HG03354 (cell line): ENCODE data around the gene ZFP1.

Experiments
- ATAC-seq: cut with Tn5 transposase; IDR thresholded peaks from one replicate; pipeline ENCODE4 v1.9.1; 2021; ENCODE audit warnings: mild to moderate bottlenecking; ENCODE audit not compliant: unreplicated experiment, poor library complexity, severe bottlenecking

ZFP1 gene

DNA sequence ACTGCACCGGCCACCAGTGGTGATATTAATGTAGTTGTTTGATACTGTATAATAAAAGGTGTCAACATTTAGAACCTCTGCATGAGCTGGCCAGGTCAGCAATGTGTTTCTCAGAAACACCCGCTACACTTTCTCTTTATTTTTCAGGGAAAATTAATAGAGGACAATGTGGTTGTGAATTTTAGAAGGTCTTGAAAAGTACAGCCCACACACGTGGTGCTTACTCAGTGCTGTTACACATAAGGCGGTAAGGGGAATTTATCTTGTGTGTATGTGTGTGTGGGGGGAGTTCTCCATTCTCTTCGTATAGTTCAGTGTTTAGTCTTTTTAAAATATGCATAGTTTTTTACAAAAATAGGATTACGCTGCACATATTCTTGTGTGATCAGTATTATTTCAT, 4.4 kb upstream of the ZFP1 start:
- no peak for ATAC-seq

- no peak for ATAC-seq
Observed at GRCh38 chr16:75147968-75148310, 385 bp upstream of the ZFP1 start.

DNA sequence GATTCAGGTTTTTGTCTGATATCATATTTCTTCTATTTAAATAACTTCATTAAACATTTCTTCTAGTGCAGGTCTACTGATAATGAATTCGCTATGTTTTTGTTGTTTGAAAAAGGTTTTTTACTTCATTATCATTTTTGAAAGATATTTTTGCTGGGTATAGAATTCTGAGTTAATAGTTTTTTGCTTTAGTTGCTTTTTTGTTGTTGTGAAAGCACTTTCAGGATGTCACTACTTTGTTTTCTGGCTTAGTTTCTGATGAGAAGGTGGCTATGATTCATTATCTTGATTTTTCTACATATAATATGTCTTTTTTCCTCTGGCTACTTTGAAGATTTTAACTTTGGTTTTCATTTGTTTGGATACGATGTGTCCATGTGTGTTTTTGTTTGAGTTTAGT, 3.5 kb downstream of the ZFP1 start:
- ATAC-seq: no peak

DNA sequence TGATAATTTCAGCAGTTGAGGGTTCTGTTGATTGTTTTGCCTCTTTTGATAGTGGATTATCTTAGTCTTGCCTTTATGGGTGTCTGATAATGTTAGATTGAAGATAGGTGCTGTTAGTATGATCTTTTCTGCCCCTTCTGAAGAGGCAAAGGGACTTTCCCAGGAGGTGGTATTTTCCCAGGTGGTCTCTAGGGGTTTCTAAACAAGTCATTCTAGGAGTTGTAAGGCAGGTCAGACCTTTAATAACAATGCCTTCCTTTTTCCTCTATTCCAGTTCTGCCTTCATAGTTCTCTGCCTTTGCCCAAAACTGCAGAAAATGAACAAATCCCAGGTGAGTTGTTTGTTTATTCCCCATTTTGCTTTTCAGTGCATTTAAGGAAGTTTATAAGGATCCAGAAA, 4.3 kb downstream of the ZFP1 start:
- no peak for ATAC-seq

DNA sequence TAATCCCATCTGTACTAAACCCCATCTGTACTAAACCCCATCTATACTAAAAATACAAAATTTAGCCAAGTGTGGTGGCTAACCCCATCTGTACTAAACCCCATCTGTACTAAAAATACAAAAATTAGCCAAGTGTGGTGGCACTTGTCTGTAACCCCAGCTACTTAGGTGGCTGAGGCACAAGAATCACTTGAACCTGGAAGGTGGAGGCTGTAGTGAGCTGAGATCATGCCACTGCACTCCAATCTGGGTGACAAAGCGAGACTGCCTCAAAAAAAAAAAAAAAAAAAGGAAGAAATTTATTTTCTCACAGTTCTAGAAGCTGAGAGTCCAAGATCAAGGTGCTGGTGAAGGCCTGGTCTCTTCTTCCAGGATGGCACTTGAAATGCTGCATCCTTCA, 12.1 kb downstream of the ZFP1 start:
- ATAC-seq: no peak

GRCh38 chr16:75169899-75170405, 21.6 kb downstream of the ZFP1 start:
- ATAC-seq: no peak

DNA sequence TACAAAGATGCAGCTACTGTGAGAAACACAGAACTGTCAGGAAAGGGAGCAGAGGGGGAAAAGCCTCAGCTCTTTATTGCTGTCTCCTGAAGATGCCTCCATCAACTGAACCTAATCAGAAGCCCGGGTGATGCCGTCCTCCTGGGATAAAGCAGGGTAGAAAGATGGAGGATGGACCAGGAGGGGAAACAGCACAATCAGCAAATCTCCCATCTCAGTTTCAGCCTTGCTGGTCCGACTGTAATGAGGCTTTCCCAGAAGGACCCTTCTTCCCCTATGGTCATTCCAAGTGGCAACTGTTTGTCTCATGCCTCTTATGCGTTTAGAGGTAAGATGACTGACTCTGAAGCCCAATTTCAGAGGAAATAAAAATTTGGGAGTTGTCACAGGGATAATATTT, 24.3 kb downstream of the ZFP1 start:
- ATAC-seq: no peak

- ATAC-seq: no peak
Observed at GRCh38 chr16:75175074-75175473, 26.8 kb downstream of the ZFP1 start.

DNA sequence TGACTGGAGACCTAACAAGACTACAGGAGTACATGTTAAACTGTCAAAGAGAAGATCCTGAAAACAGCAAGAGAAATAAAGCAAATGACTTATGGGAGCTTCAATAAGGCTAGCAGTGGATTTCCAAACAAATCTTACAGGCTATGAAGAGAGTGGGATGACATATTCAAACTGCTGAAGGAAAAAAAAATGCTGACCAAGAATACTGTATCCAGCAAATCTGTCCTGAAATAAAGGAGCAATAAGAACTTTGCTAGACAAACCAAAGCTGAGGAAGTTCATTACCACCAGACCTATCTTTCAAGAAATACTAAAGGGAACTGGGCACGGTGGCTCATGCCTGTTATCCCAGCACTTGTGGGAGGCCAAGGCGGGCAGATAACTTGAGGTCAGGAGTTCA, 28.6 kb downstream of the ZFP1 start:
- no peak for ATAC-seq

DNA sequence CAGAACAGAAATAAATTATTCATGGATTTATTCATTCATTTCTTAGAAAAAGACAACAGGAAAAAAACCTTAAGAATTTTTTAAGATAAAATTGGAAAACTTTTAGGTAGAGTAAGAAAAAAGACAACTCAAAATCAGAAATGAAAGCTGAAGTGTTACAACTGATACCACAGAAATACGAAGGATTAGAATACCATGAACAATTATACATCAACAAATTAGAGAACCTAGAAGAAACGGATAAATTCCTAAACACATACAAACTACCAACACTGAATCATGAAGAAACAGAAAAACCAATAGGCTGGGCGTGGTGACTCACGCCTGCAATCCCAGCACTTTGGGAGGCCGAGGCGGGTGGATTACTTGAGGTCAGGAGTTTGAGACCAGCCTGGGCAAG, 30.9 kb downstream of the ZFP1 start:
- ATAC-seq: no peak

GRCh38 chr16:75181630-75182029, 33.3 kb downstream of the ZFP1 start:
- no peak for ATAC-seq

GRCh38 chr16:75188832-75189477, 40.6 kb downstream of the ZFP1 start:
- no peak for ATAC-seq

- ATAC-seq: no peak
Observed at GRCh38 chr16:75189638-75190245, 41.4 kb downstream of the ZFP1 start.

- no peak for ATAC-seq
Observed at GRCh38 chr16:75192606-75193264, 44.4 kb downstream of the ZFP1 start.

DNA sequence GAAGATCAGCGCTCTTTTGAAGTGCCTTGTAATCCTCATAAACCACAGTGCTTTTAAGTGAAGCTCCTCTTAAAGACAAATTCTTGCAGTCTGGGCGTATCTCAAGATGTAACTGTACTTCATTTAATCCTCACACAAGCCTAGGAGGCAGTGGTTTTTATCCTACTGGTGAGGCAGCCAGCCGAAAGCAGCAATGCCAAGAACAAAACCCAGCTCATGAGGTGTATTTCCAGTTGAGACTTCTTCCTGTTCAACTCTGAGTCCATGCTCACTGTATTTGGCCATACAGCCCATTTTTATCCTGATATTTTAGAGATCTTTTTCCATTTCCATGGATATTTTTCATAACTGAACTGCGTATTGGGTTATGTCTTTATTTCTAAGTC, 44.9 kb downstream of the ZFP1 start:
- ATAC-seq: no peak

DNA sequence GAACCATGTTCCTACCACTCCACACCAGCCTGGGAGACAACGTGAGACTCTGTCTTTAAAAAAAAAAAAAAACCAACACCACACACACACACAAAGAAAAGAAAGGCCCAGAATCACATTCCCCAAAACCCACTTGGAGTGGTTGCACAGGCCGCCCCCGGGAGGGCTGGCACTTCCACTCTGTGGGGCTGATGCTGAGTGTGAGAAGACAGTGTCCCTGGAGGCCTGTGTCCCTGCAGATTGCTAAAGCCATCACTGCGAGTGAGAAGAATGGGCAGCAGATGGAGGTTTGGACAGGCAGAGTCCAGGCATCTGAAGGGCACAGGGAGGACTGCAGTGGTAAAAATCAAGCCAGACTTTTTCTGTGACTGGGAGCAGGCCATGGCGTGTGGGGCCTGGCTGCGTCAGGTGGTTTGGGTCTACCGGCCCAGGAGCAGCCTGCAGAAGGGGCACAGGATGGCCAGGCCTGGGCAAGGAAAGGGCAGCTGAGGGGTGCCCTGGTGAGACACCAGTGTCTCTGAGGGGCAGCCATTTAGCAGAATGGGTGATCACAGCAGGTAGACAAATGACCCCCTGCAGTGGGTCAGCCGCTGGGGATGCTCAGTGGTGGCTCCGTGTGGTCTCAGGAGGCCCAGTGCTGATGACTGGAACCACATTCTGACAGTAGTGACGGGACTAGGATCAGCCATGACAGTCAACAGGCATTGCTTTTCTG, 45.6 kb downstream of the ZFP1 start:
- no peak for ATAC-seq

DNA sequence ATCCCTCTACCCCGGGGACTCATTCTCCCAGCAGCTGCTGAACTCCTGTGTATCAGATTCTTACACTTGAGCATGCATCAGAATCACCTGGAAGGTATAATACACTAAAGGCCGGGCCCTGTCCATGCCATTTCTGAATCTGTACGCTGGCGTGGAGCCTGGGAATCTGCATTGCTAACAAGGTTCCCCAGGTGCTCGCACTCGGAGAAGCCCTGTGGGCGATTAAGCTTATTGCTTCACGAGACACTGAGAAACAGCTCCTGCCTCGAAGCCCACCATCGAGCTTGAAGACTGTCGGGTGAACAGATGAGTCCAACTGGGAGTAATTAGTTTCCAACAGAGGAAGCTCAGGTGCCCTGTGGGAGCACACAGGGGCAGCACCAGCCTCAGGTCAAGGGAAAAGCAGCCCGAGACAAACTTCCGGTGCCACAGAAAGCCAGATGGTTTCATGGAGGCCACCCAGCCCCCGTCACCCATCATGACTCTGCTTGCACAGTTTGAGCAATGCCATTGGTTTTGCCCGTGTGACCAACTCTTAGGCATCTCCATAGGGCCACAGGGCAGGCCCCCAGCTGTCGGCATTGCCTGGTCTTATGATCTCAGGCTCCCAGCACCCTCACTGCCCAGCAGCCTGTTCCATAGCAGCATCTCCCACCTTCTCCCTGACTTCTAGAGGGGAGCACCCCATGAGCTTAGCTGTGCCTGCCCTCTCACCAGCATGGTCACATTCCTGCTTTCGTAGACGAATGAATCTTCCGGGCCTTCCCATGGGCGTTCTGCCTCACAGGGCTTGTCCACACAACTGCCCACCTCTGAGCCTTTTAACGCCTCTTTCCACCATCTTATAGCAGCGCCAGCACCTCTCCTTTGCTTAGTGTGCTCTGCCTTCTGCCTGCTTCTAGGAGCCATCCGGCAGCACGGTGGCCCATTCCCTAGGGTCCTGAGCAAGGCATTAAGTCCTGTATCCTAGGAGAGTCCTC, 47.8 kb downstream of the ZFP1 start:
- no peak for ATAC-seq

DNA sequence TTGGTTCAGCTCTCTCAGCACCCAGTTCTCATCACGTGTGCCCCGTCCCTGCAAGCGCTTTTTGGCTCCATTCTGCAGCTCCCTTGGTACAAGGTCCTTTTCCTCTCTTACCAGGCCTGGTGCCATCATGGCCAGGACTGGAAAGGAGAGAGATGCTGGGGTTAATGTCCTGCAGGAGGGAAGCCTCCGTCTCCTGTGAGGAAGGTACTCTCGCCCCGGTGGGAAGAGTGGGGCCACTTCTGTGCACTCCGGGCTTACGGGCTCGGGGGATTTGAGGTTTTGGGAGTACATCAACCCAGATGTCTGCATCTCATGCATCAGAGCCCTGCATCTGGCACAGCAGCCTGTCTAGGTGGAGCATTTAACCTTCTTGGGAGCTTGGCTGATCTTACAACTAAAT, 48.5 kb downstream of the ZFP1 start:
- ATAC-seq: no peak

- ATAC-seq: no peak
Observed at GRCh38 chr16:75197522-75198134, 49.3 kb downstream of the ZFP1 start.
